Smooth muscle cell (in vitro differentiated cells): ENCODE data around the gene GNG7. TPM values are rescaled to one million over a fixed set of nuclear protein-coding genes. Genes with fewer than 3 reads are reported as not detected.

ENCODE experiments used
- DNase-seq: peaks from one replicate; lab custom pipeline; 2025; ENCODE audit not compliant: unreplicated experiment; lab: John Stamatoyannopoulos, UW
- H2AFZ ChIP-seq: fragments of 200-600 bp; sonication (generic); 2 replicates; pipeline ENCODE4 v1.6.0; 2016; ENCODE audit warnings: antibody characterized with exemption, low read depth, mild to moderate bottlenecking
- H3F3A ChIP-seq: fragments of 200-600 bp; sonication (generic); 2 replicates; pipeline ENCODE4 v1.6.0; 2017; ENCODE audit warnings: antibody characterized with exemption, low read depth
- H3K27ac ChIP-seq: fragments of 200-600 bp; sonication (generic); 2 replicates; pipeline ENCODE4 v1.5.1; 2016; ENCODE audit warnings: low read depth, mild to moderate bottlenecking
- H3K27me3 ChIP-seq: fragments of 200-600 bp; sonication (generic); 2 replicates; pipeline ENCODE4 v1.6.1; 2016; ENCODE audit warnings: low read depth, mild to moderate bottlenecking
- H3K36me3 ChIP-seq: fragments of 200-600 bp; sonication (generic); 2 replicates; pipeline ENCODE4 v1.5.1; 2016; ENCODE audit warnings: low read depth
- H3K4me1 ChIP-seq: fragments of 200-600 bp; sonication (generic); 2 replicates; pipeline ENCODE4 v1.5.1; 2016; ENCODE audit warnings: low read depth
- H3K4me2 ChIP-seq: fragments of 200-600 bp; sonication (generic); 2 replicates; pipeline ENCODE4 v1.6.0; 2016; ENCODE audit warnings: mild to moderate bottlenecking
- H3K4me3 ChIP-seq: fragments of 200-600 bp; sonication (generic); 2 replicates; pipeline ENCODE4 v1.5.1; 2016; ENCODE audit warnings: mild to moderate bottlenecking
- H3K79me2 ChIP-seq: fragments of 200-600 bp; sonication (generic); 2 replicates; pipeline ENCODE4 v1.6.0; 2016; ENCODE audit warnings: low read depth, mild to moderate bottlenecking
- H3K9ac ChIP-seq: fragments of 200-600 bp; sonication (generic); 2 replicates; pipeline ENCODE4 v1.6.0; 2016; ENCODE audit warnings: low read depth
- H3K9me3 ChIP-seq: fragments of 200-600 bp; sonication (generic); replicated peaks from 2 replicates; pipeline ENCODE4 v1.5.1; 2016; ENCODE audit warnings: low read depth
- H4K20me1 ChIP-seq: fragments of 200-600 bp; sonication (generic); 2 replicates; pipeline ENCODE4 v1.6.0; 2016; ENCODE audit warnings: low read depth
- WGBS: methylation state at CpG from one replicate; pipeline ENCODE4 v1.1.7; 2016; ENCODE audit warnings: low lambda C conversion rate; 5-methylcytosine and 5-hydroxymethylcytosine counted together
- polyA plus RNA-seq: library from polyadenylated mRNA; unstranded; fragments of >200 nt; fragmentation: Nextera tagmentation; extraction: Ambion mirVana; gene quantifications from 2 replicates; pipeline ENCODE4 v1.2.1, GENCODE V29; 2016
- total RNA-seq: library from RNA; depleted of rRNA; stranded (reverse); fragments of >200 nt; gene quantifications from 2 replicates; pipeline ENCODE4 v1.2.3, GENCODE V29; 2014
- TF ChIP-seq, protein P1 (sequence below): fragments of 200-600 bp; sonication (generic); IDR thresholded peaks from 2 replicates; pipeline ENCODE4 v1.5.1; 2017; ENCODE audit warnings: borderline replicate concordance, mild to moderate bottlenecking, antibody characterized with exemption; ENCODE audit not compliant: insufficient read depth, poor library complexity, severe bottlenecking

GNG7 gene
- total and polyA plus RNA-seq, 2 experiments from 2014 or later = 1.7 to 2.6 TPM

DNA sequence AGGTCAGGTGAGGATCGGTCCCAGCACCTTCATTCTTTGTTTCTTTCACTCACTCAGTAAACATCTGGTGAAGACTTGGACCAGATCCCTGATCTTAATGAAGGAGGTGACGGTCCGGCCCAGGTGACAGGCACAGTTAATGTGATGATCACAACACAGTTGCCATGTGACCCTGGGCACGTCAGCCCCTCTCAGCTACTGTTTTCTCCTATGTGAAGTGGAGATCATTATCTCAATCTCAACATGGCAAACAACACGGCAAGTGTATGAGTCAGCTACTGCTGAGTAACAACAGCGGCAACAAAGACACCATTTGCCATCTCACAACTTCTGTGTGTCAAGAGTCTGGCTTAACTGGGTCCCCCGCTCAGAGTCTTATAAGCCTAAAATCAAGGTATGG lies 74.6 kb downstream of the GNG7 start:
- Histone ChIP-seq H3K9ac (peak overlapping the region; percentile 65), H3K79me2 (no peaks in the 10 kb centered on the region), H3K9me3 (no peaks in the 10 kb centered on the region), H3K27me3 (no peaks in the 10 kb centered on the region), H2AFZ (no peak overlapping the region), H3K4me1 (no peaks in the 10 kb centered on the region), H3F3A (no peaks in the 10 kb centered on the region), H4K20me1 (no peaks in the 10 kb centered on the region), H3K27ac (peak overlapping the region; percentile 88), H3K4me3 (no peak overlapping the region), H3K4me2 (no peak overlapping the region), H3K36me3 (no peaks in the 10 kb centered on the region)
- DNase-seq = no peak
- TF ChIP-seq, protein P1, sequence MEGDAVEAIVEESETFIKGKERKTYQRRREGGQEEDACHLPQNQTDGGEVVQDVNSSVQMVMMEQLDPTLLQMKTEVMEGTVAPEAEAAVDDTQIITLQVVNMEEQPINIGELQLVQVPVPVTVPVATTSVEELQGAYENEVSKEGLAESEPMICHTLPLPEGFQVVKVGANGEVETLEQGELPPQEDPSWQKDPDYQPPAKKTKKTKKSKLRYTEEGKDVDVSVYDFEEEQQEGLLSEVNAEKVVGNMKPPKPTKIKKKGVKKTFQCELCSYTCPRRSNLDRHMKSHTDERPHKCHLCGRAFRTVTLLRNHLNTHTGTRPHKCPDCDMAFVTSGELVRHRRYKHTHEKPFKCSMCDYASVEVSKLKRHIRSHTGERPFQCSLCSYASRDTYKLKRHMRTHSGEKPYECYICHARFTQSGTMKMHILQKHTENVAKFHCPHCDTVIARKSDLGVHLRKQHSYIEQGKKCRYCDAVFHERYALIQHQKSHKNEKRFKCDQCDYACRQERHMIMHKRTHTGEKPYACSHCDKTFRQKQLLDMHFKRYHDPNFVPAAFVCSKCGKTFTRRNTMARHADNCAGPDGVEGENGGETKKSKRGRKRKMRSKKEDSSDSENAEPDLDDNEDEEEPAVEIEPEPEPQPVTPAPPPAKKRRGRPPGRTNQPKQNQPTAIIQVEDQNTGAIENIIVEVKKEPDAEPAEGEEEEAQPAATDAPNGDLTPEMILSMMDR = no peak
- 82% methylated on average over 7 of the region's 7 CpGs for WGBS

- H3K9ac ChIP-seq = peak overlapping the region; percentile 65
- peak overlapping the region; percentile 30 for H3K4me2 ChIP-seq
- no peaks in the 10 kb centered on the region for H3F3A ChIP-seq
- H3K36me3 ChIP-seq = no peaks in the 10 kb centered on the region
- TF ChIP-seq, protein P1 = no peak
- H3K27me3 ChIP-seq = no peaks in the 10 kb centered on the region
- no peaks in the 10 kb centered on the region for H3K4me1 ChIP-seq
- H3K79me2 ChIP-seq = no peaks in the 10 kb centered on the region
- H4K20me1 ChIP-seq = no peaks in the 10 kb centered on the region
- peak overlapping the region; percentile 88 for H3K27ac ChIP-seq
- peak; percentile 10 for DNase-seq
- 30% methylated on average over 17 of the region's 17 CpGs for WGBS
- no peak overlapping the region for H2AFZ ChIP-seq
- H3K4me3 ChIP-seq = no peak overlapping the region
- no peaks in the 10 kb centered on the region for H3K9me3 ChIP-seq
These were observed 75.1 kb downstream of the GNG7 start for GRCh38 chr19:2627319-2627829.

DNA sequence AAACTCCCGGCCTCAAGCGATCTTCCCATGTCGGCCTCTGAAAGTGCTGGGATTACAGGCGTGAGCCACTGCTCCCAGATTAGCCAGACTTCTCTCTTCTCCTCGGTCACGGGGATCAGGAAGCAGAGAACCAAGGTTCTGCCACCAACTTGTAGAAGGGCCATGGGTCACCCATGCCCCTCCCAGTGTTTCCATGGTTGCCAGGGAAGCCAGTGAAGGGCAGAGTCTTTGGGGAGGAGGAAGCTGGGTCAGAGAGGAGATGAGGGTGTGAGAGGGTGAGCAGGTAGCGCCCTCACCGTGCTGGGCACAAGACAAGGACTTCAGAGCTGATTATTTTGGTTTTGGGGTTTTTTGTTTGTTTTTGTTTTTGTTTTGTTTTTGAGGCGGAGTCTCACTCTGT lies 77.1 kb downstream of the GNG7 start:
- no peak overlapping the region for H3K4me2 ChIP-seq
- H3K36me3 ChIP-seq = no peaks in the 10 kb centered on the region
- H3K4me1 ChIP-seq = no peaks in the 10 kb centered on the region
- no peaks in the 10 kb centered on the region for H4K20me1 ChIP-seq
- no peak overlapping the region for H3K4me3 ChIP-seq
- H3K27me3 ChIP-seq = no peaks in the 10 kb centered on the region
- no peaks in the 10 kb centered on the region for H3K9me3 ChIP-seq
- H3F3A ChIP-seq = no peaks in the 10 kb centered on the region
- DNase-seq = no peak
- TF ChIP-seq, protein P1 = no peak
- H3K9ac ChIP-seq = no peak overlapping the region
- H3K27ac ChIP-seq = no peak overlapping the region
- H2AFZ ChIP-seq = no peak overlapping the region
- WGBS = 96% methylated on average over 9 of the region's 9 CpGs
- H3K79me2 ChIP-seq = no peaks in the 10 kb centered on the region

DNA sequence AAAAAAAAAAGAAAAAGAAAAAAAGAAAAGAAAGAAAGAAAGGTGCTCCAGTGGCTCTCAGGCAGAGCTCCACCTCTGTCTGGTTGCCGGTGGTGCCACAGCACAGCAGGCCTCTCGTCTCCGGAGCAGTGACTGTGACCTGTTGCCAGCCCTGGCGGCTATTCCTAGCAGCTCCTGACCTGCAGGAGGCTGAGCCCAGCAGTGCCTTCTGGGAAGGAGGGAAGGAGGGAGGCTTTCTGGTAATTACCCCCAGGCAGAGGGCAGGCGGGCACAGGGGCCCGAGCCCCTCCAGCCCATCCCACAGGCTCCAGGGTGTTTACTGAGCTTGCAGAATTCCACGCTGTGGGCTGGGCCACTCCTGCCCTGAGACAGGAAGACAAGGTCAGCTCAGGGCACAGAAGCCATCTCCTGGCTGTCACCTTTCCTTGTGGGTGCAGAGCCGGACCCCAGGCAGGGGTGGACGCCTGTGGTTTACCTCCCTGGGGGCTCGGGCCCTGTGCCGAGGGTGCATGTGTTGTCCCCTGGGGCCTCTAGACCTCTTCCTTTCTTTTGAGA lies 77.9 kb downstream of the GNG7 start:
- Histone ChIP-seq H3K36me3 (no peaks in the 10 kb centered on the region), H3K4me1 (no peaks in the 10 kb centered on the region), H3K79me2 (no peaks in the 10 kb centered on the region), H2AFZ (no peak overlapping the region), H3F3A (no peaks in the 10 kb centered on the region), H3K9me3 (no peaks in the 10 kb centered on the region), H4K20me1 (no peaks in the 10 kb centered on the region), H3K9ac (no peak overlapping the region), H3K4me3 (no peak overlapping the region), H3K27ac (no peak overlapping the region), H3K27me3 (no peaks in the 10 kb centered on the region), H3K4me2 (no peak overlapping the region)
- TF ChIP-seq, protein P1 = no peak
- 70% methylated on average over 11 of the region's 11 CpGs for WGBS
- DNase-seq = no peak
